Adipose tissue (tissue), 3 donors: ENCODE measurements around the gene ZNF879. TPM values are rescaled to one million over a fixed set of nuclear protein-coding genes. Genes with fewer than 3 reads are reported as not detected.
A peak's percentile ranks its signal among the peaks of the same experiment; 100 is the strongest.

ENCODE experiments used
- H3K27ac ChIP-seq: one replicate; pipeline ENCODE4 v1.5.1; 2013; ENCODE audit warnings: low read depth, low read length
- WGBS, 3 donors: extraction: QIAGEN DNeasy Blood & Tissue Kit; methylation state at CpG; one replicate each; pipeline ENCODE4 v1.1.7; 2013; 5-methylcytosine and 5-hydroxymethylcytosine counted together
- polyA plus RNA-seq, 3 donors: library from polyadenylated mRNA; stranded (reverse); fragments of 200-250 nt; gene quantifications; one replicate each; pipeline ENCODE4 v1.2.3, GENCODE V29; 2013
- donor health status: healthy with polysubstance abuse.
- donor health status: Bipolar disorder and iron deficiency.
- donor health status: healthy.

The ZNF879 gene
- 1 to 10 TPM in 1 of 3 donors, under 1 TPM in 2; 0.90 to 1.2 (median 0.94) TPM for polyA plus RNA-seq

GRCh38 chr5:179023528-179024189 lies at the start of gene ZNF879:
ZNF879 (plus strand) TSS chr5:179023804; CDS start chr5:179025005, 1,201 bp downstream.
- H3K27ac ChIP-seq, result peak within 1 kb of the TSS; percentile 17
- WGBS, 3 donors, result 0 to 1% (median 1%) methylated on average over 60 to 72 of the region's 72 CpGs

GRCh38 chr5:178981381-178981780 lies 42.2 kb upstream of the ZNF879 start:
- WGBS, 3 donors, result 92 to 96% (median 95%) methylated on average over 14 to 15 of the region's 15 CpGs
- no peak overlapping the region for H3K27ac ChIP-seq

DNA sequence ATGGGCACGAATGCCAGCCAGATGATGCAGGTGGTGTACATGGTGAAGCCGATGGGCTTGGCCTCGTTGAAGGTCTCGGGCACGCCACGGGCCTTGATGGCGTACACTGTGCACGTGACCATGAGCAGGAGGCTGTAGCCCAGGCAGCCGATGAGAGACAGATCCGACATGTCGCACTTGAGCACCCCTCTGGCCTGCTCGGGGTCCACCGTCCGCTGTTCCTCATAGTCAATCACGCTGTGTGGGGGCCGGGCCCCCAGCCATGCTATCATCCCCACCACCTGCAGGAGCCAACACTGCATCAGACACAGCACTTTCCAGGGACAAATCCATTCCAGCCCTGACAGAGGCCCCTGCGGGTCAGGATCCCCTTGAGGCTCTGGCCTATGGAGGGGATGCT lies 40.7 kb upstream of the ZNF879 start:
- 95 to 98% (median 97%) methylated on average over 17 of the region's 17 CpGs for WGBS, 3 donors
- H3K27ac ChIP-seq, result no peak overlapping the region

GRCh38 chr5:178983728-178984127 lies 39.9 kb upstream of the ZNF879 start:
- 93 to 96% (median 93%) methylated on average over 10 of the region's 10 CpGs for WGBS, 3 donors
- no peak overlapping the region for H3K27ac ChIP-seq

- WGBS, 3 donors, result 94 to 97% (median 96%) methylated on average over 37 of the region's 37 CpGs
- H3K27ac ChIP-seq, result no peak overlapping the region
These were observed 39.2 kb upstream of the ZNF879 start for GRCh38 chr5:178984145-178985072.

DNA sequence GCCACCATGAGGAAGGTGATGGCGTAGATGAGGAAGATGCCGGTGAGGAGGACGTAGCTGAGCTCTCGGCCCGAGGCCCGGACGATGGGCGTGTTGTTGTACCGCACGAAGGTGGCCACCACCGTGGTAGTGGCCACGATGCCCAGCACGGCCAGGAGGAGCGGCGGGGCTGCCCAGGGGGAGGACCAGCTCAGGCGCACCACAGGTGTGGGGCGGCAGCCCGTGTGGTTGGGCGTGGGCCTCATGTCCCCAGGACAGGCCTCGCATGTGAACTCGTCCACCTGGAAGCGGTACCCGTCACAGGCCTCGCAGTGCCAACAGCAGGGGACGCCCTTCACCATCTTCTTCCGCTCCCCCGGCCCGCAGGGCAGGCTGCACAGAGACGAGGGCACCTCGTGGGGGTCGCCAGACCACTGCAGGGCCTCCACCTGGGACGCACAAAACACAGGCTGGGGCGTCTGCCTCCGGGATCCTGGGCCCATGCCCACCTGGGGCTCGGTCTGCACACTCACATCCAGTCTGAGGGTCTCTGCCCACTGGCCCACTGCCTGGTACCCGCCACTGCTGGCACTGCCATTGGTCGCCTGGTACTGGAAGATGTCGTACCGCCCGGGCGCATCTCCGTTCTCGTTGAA lies 37.2 kb upstream of the ZNF879 start:
- H3K27ac ChIP-seq, result no peak overlapping the region
- WGBS, 3 donors, result 97 to 98% (median 98%) methylated on average over 33 to 43 of the region's 43 CpGs

- 91 to 92% (median 92%) methylated on average over 27 of the region's 27 CpGs for WGBS, 3 donors
- no peak overlapping the region for H3K27ac ChIP-seq
These were observed 35.0 kb upstream of the ZNF879 start for GRCh38 chr5:178988436-178989220.

DNA sequence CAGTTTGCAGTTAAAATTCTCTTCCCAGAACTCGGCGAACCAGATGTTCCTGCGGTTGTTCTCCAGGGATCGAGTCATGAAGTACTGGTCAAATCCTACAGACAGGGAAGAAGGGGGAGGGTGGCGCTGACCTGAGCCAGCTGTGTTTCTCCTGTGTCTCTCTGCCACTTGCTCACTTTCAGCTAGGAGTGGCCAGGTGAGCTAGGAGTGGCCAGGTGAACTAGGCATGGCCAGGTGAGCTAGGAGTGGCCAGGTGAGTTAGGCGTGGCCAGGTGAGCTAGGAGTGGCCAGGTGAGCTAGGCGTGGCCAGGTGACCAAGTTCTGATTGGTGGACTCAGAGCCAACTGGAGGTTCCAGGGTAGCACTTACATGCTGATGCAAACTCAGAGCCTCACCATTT lies 34.3 kb upstream of the ZNF879 start:
- 92 to 97% (median 96%) methylated on average over 7 of the region's 7 CpGs for WGBS, 3 donors
- H3K27ac ChIP-seq, result no peak overlapping the region

DNA sequence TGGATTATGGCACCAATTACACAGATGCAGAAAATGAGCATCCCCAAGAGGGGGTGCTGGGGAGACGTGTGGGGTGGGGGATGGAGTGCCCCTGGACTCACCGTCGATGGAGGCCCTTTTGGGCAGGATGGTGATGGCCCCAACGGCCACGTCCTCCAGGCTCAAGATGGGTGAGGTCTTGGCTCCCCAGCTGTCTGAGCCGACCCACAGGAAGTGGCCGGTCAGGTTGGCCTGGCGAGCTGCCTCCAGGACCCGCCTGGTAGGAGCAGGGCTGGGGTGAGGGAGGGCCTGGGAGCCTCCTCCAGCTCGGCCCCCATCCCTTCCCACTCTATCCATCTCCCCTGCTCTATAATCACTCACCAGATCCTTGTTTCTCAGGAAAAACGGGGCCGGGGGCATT lies 33.1 kb upstream of the ZNF879 start:
- 85 to 88% (median 86%) methylated on average over 11 to 12 of the region's 12 CpGs for WGBS, 3 donors
- no peak overlapping the region for H3K27ac ChIP-seq

- WGBS, 3 donors, result 87 to 92% (median 90%) methylated on average over 28 of the region's 28 CpGs
- no peak overlapping the region for H3K27ac ChIP-seq
These were observed 32.1 kb upstream of the ZNF879 start for GRCh38 chr5:178991190-178992145.

GRCh38 chr5:178992291-178992895 lies 31.2 kb upstream of the ZNF879 start:
- H3K27ac ChIP-seq, result no peak overlapping the region
- 52 to 66% (median 56%) methylated on average over 9 of the region's 9 CpGs for WGBS, 3 donors

GRCh38 chr5:178993236-178993765 lies 30.3 kb upstream of the ZNF879 start:
- 33 to 52% (median 46%) methylated on average over 20 of the region's 20 CpGs for WGBS, 3 donors
- H3K27ac ChIP-seq, result no peak overlapping the region

GRCh38 chr5:178993955-178994579 lies 29.5 kb upstream of the ZNF879 start:
- WGBS, 3 donors, result 18 to 27% (median 20%) methylated on average over 46 to 53 of the region's 53 CpGs
- H3K27ac ChIP-seq, result no peak overlapping the region

DNA sequence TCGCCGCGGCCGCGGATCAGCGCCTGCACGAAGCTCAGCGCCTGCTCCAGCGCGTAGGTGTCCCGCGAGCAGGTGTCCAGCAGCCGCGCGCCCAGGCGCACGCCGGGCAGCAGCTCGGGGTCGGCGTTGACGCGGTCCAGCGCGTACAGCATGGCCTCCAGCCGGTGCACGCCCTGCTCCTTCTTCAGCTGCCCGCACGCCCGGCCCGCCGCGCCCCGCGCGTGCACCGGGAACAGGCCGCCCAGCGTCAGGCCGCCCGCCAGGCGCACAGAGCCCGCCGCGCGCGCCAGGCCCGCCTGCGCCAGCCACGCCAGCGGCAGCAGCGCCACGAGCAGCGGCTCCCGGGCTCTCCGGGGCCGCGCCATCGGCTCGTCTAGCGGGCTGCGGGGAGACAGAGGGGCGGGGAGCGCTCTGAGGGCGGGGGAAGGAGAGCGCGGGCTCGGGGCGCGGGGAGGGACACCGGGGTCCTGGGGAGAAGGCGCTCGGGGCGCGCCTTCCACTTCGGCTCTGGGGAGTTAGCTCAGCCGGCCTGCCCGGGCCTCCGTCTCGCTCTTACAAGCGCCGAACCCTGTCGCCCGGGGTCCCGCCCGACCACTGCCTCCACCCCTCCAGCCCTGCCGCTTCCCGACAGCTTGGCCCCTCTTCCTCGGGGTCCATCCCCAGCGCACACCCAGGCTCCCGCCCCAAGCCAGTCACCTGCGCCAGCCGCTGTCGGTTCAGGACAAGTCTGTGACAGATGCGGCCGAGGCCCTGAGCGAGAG lies 28.8 kb upstream of the ZNF879 start, which contains the start of gene GRM6:
Gene GRM6, minus strand, starts transcription at position 741 of the 761 bp plus-strand sequence. Its CDS starts 376 bp downstream, at position 365.
- no peak within 1 kb of the TSS for H3K27ac ChIP-seq
- 1 to 3% (median 2%) methylated on average over 65 to 97 of the region's 97 CpGs for whole genome bisulfite sequencing, 3 donors

DNA sequence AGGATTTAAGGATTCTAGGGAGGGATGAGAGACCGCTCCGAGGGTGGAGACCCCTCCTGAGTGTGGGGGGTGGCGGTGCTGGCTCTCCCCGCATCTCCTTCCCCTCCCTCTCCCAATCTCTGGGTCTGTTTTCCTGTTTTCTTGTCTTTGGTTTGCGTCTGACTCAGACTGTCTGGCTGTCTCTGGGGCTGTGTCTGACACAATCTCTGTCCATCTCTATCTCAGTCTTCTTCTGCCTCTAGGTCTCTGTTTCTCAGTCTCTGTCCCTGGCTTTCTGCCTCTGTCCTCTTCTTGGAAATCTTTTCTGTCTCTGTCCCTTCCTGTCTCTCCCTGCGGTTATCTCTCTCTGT lies 28.3 kb upstream of the ZNF879 start:
- no peak overlapping the region for H3K27ac ChIP-seq
- WGBS, 3 donors, result 8 to 13% (median 12%) methylated on average over 6 of the region's 6 CpGs
